ENCODE measurements around the gene COTL1. TPM values are rescaled to one million over a fixed set of nuclear protein-coding genes. Genes with fewer than 3 reads are reported as not detected.

Gene COTL1
- total and polyA plus RNA-seq, 2 experiments from 2014 or later, result 144 to 370 TPM

DNA sequence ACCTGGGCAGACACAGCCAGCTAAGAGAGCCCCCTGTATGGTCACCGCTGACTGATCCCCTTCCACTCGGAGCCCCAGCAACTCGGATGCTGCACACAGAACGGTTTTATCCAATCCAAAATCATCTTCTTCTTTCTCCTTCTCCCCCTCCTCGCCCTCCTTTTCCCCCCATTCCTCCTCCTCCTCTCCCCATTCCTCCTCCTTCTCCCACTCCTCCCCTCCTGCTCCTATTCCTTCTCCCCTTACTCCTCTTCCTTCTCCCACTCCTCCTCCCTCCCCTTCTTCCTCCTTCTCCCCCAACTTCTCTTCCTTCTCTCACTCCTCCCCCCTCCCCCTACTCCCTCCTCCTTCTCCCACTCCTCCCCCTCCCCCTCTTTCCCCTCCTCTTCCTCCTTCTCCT lies 83.1 kb downstream of the COTL1 start:
- no peak overlapping the region for H3K9ac ChIP-seq
- TF ChIP-seq EZH2 (IDR thresholded peaks at IDR 0.05; ENCODE audit: insufficient read depth, poor library complexity, severe bottlenecking), result no peak
- TF ChIP-seq EZH2phosphoT487 (IDR thresholded peaks at IDR 0.05; ENCODE audit: insufficient read depth, low read depth), result no peak
- H3F3A ChIP-seq (ENCODE audit: insufficient read depth), result peaks cover 18% of the 10 kb centered on the region
- H3K27me3 ChIP-seq (replicated peaks; ENCODE audit: insufficient read depth), result no peaks in the 10 kb centered on the region
- in situ Hi-C loops (cut with MboI), result no loop called here
- H3K9me3 ChIP-seq (ENCODE audit: low read depth), result no peaks in the 10 kb centered on the region
- DNase-seq, result no peak
- H3K9me2 ChIP-seq (ENCODE audit: insufficient read depth), result no peaks in the 10 kb centered on the region
- no peaks in the 10 kb centered on the region for H3K79me2 ChIP-seq (ENCODE audit: insufficient read depth)
- no peak overlapping the region for H3K4me3 ChIP-seq
- 77 to 100% methylated on average over 2 to 5 of the region's 5 CpGs for WGBS, 2 experiments (ENCODE audit: low coverage in 1 of 2, low lambda C conversion rate in 2 of 2, missing lambda C conversion rate in 2 of 2)
- no peak overlapping the region for H2AFZ ChIP-seq
- H4K20me1 ChIP-seq (ENCODE audit: insufficient read depth), result no peaks in the 10 kb centered on the region
- no peaks in the 10 kb centered on the region for H3K36me3 ChIP-seq (ENCODE audit: low read depth)
- H3K4me2 ChIP-seq (ENCODE audit: unreplicated experiment), result no peak overlapping the region
- H3K4me1 ChIP-seq (ENCODE audit: insufficient read depth), result peaks cover 16% of the 10 kb centered on the region
- H3K27ac ChIP-seq, result no peak overlapping the region

DNA sequence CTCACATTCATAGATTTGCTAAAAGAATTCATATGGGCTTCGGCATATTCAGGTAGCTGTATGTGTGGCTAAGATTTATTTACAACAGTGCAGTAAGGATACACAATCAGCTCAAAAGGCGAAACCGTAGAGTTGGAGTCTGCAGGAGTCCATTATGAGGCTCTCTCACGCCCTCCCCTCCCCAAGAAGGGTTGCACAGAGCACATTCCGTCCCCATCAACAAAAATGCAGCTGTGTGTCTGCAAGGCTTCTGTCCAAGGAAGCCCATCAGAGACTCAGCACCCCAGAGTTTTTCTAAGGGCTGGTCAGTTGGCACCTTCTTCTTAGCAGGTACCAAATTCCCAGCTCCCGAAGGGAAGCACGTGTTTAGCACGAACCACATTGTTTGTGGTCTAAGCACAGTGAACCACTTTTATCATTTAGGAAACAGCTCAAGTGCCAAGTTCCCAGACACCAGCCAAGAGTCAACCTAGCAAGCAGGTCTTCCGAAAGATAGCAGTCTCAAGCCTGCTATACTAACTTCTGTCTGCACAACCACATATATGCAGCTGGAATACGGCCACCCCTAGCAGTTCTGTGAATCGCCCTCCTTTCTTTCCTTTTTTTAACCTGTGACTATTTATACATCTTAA lies 84.9 kb downstream of the COTL1 start:
- Histone ChIP-seq H3K4me3 (no peak overlapping the region), H3K4me2 (ENCODE audit: unreplicated experiment) (peak overlapping the region; percentile 61), H4K20me1 (ENCODE audit: insufficient read depth) (no peaks in the 10 kb centered on the region), H2AFZ (0 out of 2 replicates have a peak overlapping the region, but pooled peaks have one; percentile 13), H3K27ac (peak overlapping the region; percentile 37), H3F3A (ENCODE audit: insufficient read depth) (peaks cover 21% of the 10 kb centered on the region), H3K9me2 (ENCODE audit: insufficient read depth) (no peaks in the 10 kb centered on the region), H3K36me3 (ENCODE audit: low read depth) (no peaks in the 10 kb centered on the region), H3K9me3 (ENCODE audit: low read depth) (no peaks in the 10 kb centered on the region), H3K9ac (no peak overlapping the region), H3K27me3 (replicated peaks; ENCODE audit: insufficient read depth) (no peaks in the 10 kb centered on the region), H3K79me2 (ENCODE audit: insufficient read depth) (no peaks in the 10 kb centered on the region), H3K4me1 (ENCODE audit: insufficient read depth) (peaks cover 16% of the 10 kb centered on the region)
- no peak for DNase-seq
- in situ Hi-C loops (cut with MboI), result no loop called here
- WGBS, 2 experiments (ENCODE audit: low coverage in 1 of 2, low lambda C conversion rate in 2 of 2, missing lambda C conversion rate in 2 of 2), result 90% methylated on average over 11 of the region's 11 CpGs
- TF ChIP-seq EZH2 (IDR thresholded peaks at IDR 0.05; ENCODE audit: insufficient read depth, poor library complexity, severe bottlenecking), result no peak
- no peak for TF ChIP-seq EZH2phosphoT487 (IDR thresholded peaks at IDR 0.05; ENCODE audit: insufficient read depth, low read depth)

DNA sequence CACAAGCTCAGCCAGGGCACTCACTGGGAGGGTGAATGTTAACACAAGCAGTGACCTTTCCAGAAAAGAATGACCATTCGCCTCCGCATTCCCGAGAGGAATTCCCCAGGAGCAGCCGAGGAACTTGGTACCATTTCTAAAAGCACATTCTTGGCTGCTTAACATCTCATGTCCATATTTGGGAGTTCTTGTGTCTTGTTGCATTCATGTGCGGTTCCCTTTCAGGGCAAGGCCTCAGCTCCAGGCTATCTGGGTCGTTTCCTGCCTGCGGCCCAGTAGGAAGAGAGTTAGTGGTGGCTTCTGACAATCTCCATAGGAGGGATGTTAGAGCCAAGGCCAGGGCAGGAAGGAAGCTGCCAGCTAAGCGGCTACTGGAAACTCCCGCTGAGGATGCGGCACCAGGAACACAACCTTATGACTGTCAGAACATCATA lies 85.6 kb downstream of the COTL1 start:
- Histone ChIP-seq H3K9me2 (ENCODE audit: insufficient read depth) (no peaks in the 10 kb centered on the region), H3K27ac (peak overlapping the region; percentile 37), H2AFZ (peak overlapping the region; percentile 13), H3K27me3 (replicated peaks; ENCODE audit: insufficient read depth) (no peaks in the 10 kb centered on the region), H3K36me3 (ENCODE audit: low read depth) (no peaks in the 10 kb centered on the region), H3K9ac (no peak overlapping the region), H3F3A (ENCODE audit: insufficient read depth) (peaks cover 25% of the 10 kb centered on the region), H3K4me2 (ENCODE audit: unreplicated experiment) (peak overlapping the region; percentile 61), H3K9me3 (ENCODE audit: low read depth) (no peaks in the 10 kb centered on the region), H3K4me1 (ENCODE audit: insufficient read depth) (peaks cover 20% of the 10 kb centered on the region), H3K79me2 (ENCODE audit: insufficient read depth) (no peaks in the 10 kb centered on the region), H4K20me1 (ENCODE audit: insufficient read depth) (no peaks in the 10 kb centered on the region), H3K4me3 (0 out of 2 replicates have a peak overlapping the region, but pooled peaks have one; percentile 3)
- 13 to 16% methylated on average over 10 of the region's 10 CpGs for WGBS, 2 experiments (ENCODE audit: low coverage in 1 of 2, low lambda C conversion rate in 2 of 2, missing lambda C conversion rate in 2 of 2)
- no peak for TF ChIP-seq EZH2phosphoT487 (IDR thresholded peaks at IDR 0.05; ENCODE audit: insufficient read depth, low read depth)
- no peak for TF ChIP-seq EZH2 (IDR thresholded peaks at IDR 0.05; ENCODE audit: insufficient read depth, poor library complexity, severe bottlenecking)
- in situ Hi-C loops (cut with MboI), result no loop called here
- DNase-seq, result peak; percentile 93

DNA sequence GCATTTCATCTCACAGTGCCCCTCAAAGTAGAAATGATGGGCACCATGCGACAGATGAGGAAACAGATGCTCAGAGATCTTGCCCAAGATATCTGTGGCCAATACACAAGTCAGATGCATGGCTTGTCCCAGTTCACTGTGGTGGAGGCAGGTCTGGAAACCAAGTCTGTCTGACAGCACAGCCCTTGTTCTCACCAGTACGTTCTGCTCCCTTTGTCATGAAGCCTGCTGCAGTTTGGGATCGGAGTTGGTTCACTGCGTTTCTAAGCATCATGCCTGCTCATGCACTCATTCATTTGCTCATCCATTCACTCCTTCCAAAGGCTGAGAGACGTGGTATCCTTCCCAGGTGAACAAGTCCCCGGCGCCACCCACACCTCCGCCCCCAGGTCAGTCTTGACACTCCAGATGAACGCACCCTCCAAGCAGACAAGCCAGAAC lies 86.2 kb downstream of the COTL1 start:
- peak; percentile 20 for DNase-seq
- in situ Hi-C loops (cut with MboI), result no loop called here
- H3F3A ChIP-seq (ENCODE audit: insufficient read depth), result peaks cover 25% of the 10 kb centered on the region
- 66 to 70% methylated on average over 9 of the region's 9 CpGs for WGBS, 2 experiments (ENCODE audit: low coverage in 1 of 2, low lambda C conversion rate in 2 of 2, missing lambda C conversion rate in 2 of 2)
- peak overlapping the region; percentile 61 for H3K4me2 ChIP-seq (ENCODE audit: unreplicated experiment)
- H3K9me3 ChIP-seq (ENCODE audit: low read depth), result no peaks in the 10 kb centered on the region
- H3K9me2 ChIP-seq (ENCODE audit: insufficient read depth), result no peaks in the 10 kb centered on the region
- H3K4me1 ChIP-seq (ENCODE audit: insufficient read depth), result peaks cover 26% of the 10 kb centered on the region
- no peak overlapping the region for H3K9ac ChIP-seq
- TF ChIP-seq EZH2phosphoT487 (IDR thresholded peaks at IDR 0.05; ENCODE audit: insufficient read depth, low read depth) (no peak), EZH2 (IDR thresholded peaks at IDR 0.05; ENCODE audit: insufficient read depth, poor library complexity, severe bottlenecking) (no peak)
- H3K79me2 ChIP-seq (ENCODE audit: insufficient read depth), result no peaks in the 10 kb centered on the region
- no peak overlapping the region for H2AFZ ChIP-seq
- H3K27ac ChIP-seq, result peak overlapping the region; percentile 37; the same call in 1 of the 2 replicates
- H3K27me3 ChIP-seq (replicated peaks; ENCODE audit: insufficient read depth), result no peaks in the 10 kb centered on the region
- no peaks in the 10 kb centered on the region for H3K36me3 ChIP-seq (ENCODE audit: low read depth)
- H4K20me1 ChIP-seq (ENCODE audit: insufficient read depth), result no peaks in the 10 kb centered on the region
- H3K4me3 ChIP-seq, result 0 out of 2 replicates have a peak overlapping the region, but pooled peaks have one; percentile 3
